Measurements from ENCODE around the gene PAM.

GRCh38 chr5:102788788-102789187, 33.7 kb downstream of the PAM start:
- TF ChIP-seq CTCF (IDR thresholded peaks at IDR 0.05; ENCODE audit: insufficient read depth, low read length) (no peak), REST (IDR thresholded peaks at IDR 0.05; ENCODE audit: insufficient replicate concordance, low read depth) (no peak), POLR2AphosphoS5 (IDR thresholded peaks at IDR 0.05; ENCODE audit: low read depth) (no peak)
